Astrocyte (in vitro differentiated cells and primary cell): ENCODE results near the gene INPP5A.

Experiments
- CTCF ChIP-seq: IDR thresholded peaks from 2 replicates; pipeline ENCODE4 v1.5.1; 2011; ENCODE audit warnings: low read depth, mild to moderate bottlenecking, inconsistent platforms, low read length, moderate library complexity; ENCODE audit not compliant: insufficient read depth
- EZH2 ChIP-seq: IDR thresholded peaks from 2 replicates; pipeline ENCODE4 v1.6.1; 2012; ENCODE audit warnings: mild to moderate bottlenecking, low read length, inconsistent platforms; ENCODE audit not compliant: insufficient read depth

- TF ChIP-seq CTCF = no peak
- TF ChIP-seq EZH2 = no peak
These were observed 111.4 kb downstream of the INPP5A start for GRCh38 chr10:132648851-132649528.
